GM13977 (cell line): ENCODE results near the gene SLC16A1.

Source experiments
- DNase-seq: peaks from one replicate; pipeline ENCODE4 v3.0.0; 2012; ENCODE audit warnings: low spot score
- CTCF ChIP-seq: IDR thresholded peaks from 2 replicates; pipeline ENCODE4 v1.5.1; 2012; ENCODE audit warnings: mild to moderate bottlenecking, control low read depth; ENCODE audit not compliant: insufficient read depth; ENCODE audit errors: extremely low read depth, missing control alignments
- in situ Hi-C: fragments of 300-500 bp; cut with MboI; formaldehyde crosslinking; loops from one replicate; pipeline ENCODE4 v1.12.0; 2022; ENCODE audit warnings: low sequenced_read_pairs, low pct_unique_long_range_greater_than_20kb, mixed read lengths, inconsistent platforms; ENCODE audit not compliant: unreplicated experiment

Gene SLC16A1

DNA sequence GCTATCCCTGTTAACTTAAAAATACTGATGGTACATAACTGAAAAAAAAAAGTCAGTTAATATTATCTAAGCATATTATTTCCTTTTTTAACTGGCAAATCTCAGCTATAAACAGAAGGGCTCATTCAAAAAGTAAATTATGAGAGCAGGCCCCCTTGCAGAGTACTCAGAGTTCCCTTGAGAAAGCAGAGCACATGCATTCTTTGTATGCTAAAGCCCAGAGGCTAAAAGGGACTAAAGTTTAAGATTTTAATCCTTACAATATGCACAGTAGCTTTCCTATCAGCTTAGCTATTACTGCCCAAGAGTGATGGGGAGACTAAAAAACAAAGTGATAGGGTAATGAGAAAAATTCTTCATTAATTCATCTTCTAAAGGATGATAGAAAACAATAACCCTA is 18.5 kb downstream of the SLC16A1 start:
- no peak for DNase-seq

DNA sequence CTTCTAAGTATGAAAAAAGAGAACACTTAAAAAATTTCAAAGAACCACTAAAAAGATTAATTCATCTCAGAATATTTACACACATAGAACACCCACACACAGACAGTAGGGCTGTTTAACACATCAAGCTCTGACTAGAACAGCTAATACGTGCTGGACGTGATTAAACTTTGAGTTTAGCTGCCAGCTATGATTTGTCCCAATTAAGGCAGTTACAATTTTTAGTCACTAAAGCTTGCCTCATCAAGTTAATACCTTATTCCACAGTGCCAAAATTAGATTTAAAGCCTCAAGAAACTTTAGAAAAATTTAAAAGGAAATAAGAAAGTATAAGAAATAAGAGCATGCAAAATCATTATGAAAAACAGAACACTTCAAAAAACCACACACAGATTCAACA is 18.9 kb downstream of the SLC16A1 start:
- no peak for TF ChIP-seq CTCF
- peak; percentile 32 for DNase-seq
- in situ Hi-C loops = no loop called here

More for the DNA sequence above, 18.5 kb downstream of the SLC16A1 start:
- no peak for TF ChIP-seq CTCF
- in situ Hi-C loops = no loop called here

GRCh38 chr1:112935461-112936111 is 20.4 kb downstream of the SLC16A1 start:
- TF ChIP-seq CTCF = no peak
- no peak for DNase-seq
- in situ Hi-C loops = no loop called here

DNA sequence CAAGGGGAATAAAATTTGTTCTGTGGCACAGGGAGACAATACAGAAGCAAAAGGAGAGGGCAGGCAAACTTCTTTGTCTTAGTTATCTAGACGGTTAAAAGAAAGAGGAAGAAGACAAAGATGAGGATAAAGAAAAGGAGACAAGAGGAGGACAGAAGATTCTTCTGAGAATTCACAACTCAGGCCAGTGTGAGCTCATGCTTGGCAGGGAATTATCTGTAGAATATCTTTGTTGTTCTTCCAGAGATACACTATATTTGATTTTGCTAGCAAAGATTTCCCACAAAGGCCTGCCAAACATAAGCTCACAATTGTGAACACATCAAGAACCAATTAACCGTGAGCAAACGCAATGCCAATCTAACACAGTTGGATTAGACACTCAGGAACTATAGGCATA is 21.4 kb downstream of the SLC16A1 start:
- DNase-seq = no peak
- in situ Hi-C loops = no loop called here
- no peak for TF ChIP-seq CTCF

GRCh38 chr1:112933820-112934571 is 22.0 kb downstream of the SLC16A1 start:
- TF ChIP-seq CTCF = no peak
- in situ Hi-C loops = no loop called here
- DNase-seq = no peak

GRCh38 chr1:112929979-112930378 is 26.0 kb downstream of the SLC16A1 start:
- in situ Hi-C loops = no loop called here
- no peak for TF ChIP-seq CTCF
- DNase-seq = no peak
